MM.1S (cell line): ENCODE results near the gene MLPH.

Experiments
- DNase-seq: peaks from one replicate; pipeline ENCODE4 v3.0.0-alpha.2; 2015
- H2AFZ ChIP-seq: fragments of 300-600 bp; sonication (generic); 2 replicates; pipeline ENCODE4 v1.6.0; 2016; ENCODE audit warnings: antibody characterized with exemption, low read length
- H3F3A ChIP-seq: fragments of 300-600 bp; sonication (generic); 2 replicates; pipeline ENCODE4 v1.6.1; 2016; ENCODE audit warnings: mild to moderate bottlenecking, antibody characterized with exemption, low read length, moderate library complexity, mixed read lengths; ENCODE audit not compliant: insufficient read depth
- H3K27ac ChIP-seq: fragments of 300-600 bp; sonication (generic); 2 replicates; pipeline ENCODE4 v1.5.1; 2016; ENCODE audit warnings: mild to moderate bottlenecking, low read length
- H3K27me3 ChIP-seq: fragments of 300-600 bp; sonication (generic); replicated peaks from 2 replicates; pipeline ENCODE4 v1.6.0; 2016; ENCODE audit warnings: low read length; ENCODE audit not compliant: insufficient read depth
- H3K36me3 ChIP-seq: fragments of 300-600 bp; sonication (generic); replicated peaks from 2 replicates; pipeline ENCODE4 v1.6.1; 2016; ENCODE audit warnings: mild to moderate bottlenecking, low read length, mixed read lengths; ENCODE audit not compliant: insufficient read depth
- H3K4me1 ChIP-seq: fragments of 300-600 bp; sonication (generic); 2 replicates; pipeline ENCODE4 v1.6.1; 2016; ENCODE audit warnings: low read length, mixed read lengths
- H3K4me2 ChIP-seq: fragments of 300-600 bp; sonication (generic); 2 replicates; pipeline ENCODE4 v1.6.0; 2016; ENCODE audit warnings: low read depth, low read length
- H3K4me3 ChIP-seq: fragments of 300-600 bp; sonication (generic); 2 replicates; pipeline ENCODE4 v1.5.1; 2016; ENCODE audit warnings: low read length, mixed read lengths
- H3K79me2 ChIP-seq: fragments of 300-600 bp; sonication (generic); 2 replicates; pipeline ENCODE4 v1.6.1; 2016; ENCODE audit warnings: mixed run types, low read length, mixed read lengths
- H3K9ac ChIP-seq: fragments of 300-600 bp; sonication (generic); 2 replicates; pipeline ENCODE4 v1.6.1; 2016; ENCODE audit warnings: low read length, mixed read lengths
- H3K9me2 ChIP-seq: fragments of 300-600 bp; sonication (generic); replicated peaks from 2 replicates; pipeline ENCODE4 v1.6.1; 2016; ENCODE audit warnings: mild to moderate bottlenecking, low read length, mixed read lengths; ENCODE audit not compliant: insufficient read depth
- H3K9me3 ChIP-seq: fragments of 300-600 bp; sonication (generic); replicated peaks from 2 replicates; pipeline ENCODE4 v1.6.1; 2016; ENCODE audit warnings: mild to moderate bottlenecking, low read length, mixed read lengths; ENCODE audit not compliant: insufficient read depth
- H4K20me1 ChIP-seq: fragments of 300-600 bp; sonication (generic); 2 replicates; pipeline ENCODE4 v1.6.1; 2016; ENCODE audit warnings: mild to moderate bottlenecking, low read length, moderate library complexity, mixed read lengths; ENCODE audit not compliant: insufficient read depth
- CTCF ChIP-seq: fragments of 300-600 bp; sonication (generic); IDR thresholded peaks from 2 replicates; pipeline ENCODE4 v1.5.1; 2016; ENCODE audit warnings: antibody characterized with exemption, low read length, mixed read lengths
- EZH2 ChIP-seq: fragments of 300-600 bp; sonication (generic); optimal IDR thresholded peaks from 2 replicates; pipeline ENCODE3; 2017; ENCODE audit warnings: low read depth, mild to moderate bottlenecking, antibody characterized with exemption, low read length, mixed read lengths
- EZH2phosphoT487 ChIP-seq: fragments of 300-600 bp; sonication (generic); IDR thresholded peaks from 2 replicates; pipeline ENCODE4 v1.6.1; 2018; ENCODE audit warnings: antibody characterized with exemption, low read length

MLPH gene

GRCh38 chr2:237597196-237598145 is 110.4 kb downstream of the MLPH start:
- Histone ChIP-seq H4K20me1 (no peaks in the 10 kb centered on the region), H3K9me3 (no peaks in the 10 kb centered on the region), H3K4me3 (no peak overlapping the region), H3K4me1 (peaks cover 22% of the 10 kb centered on the region), H3K79me2 (no peaks in the 10 kb centered on the region), H3K36me3 (no peaks in the 10 kb centered on the region), H3F3A (no peaks in the 10 kb centered on the region), H2AFZ (no peak overlapping the region), H3K9me2 (no peaks in the 10 kb centered on the region), H3K4me2 (no peak overlapping the region), H3K27me3 (no peaks in the 10 kb centered on the region), H3K9ac (no peak overlapping the region), H3K27ac (no peak overlapping the region)
- no peak for DNase-seq
- TF ChIP-seq EZH2 (no peak), CTCF (no peak), EZH2phosphoT487 (no peak)

GRCh38 chr2:237598468-237599208 is 111.6 kb downstream of the MLPH start:
- Histone ChIP-seq H3K79me2 (no peaks in the 10 kb centered on the region), H2AFZ (no peak overlapping the region), H3K4me1 (peaks cover 33% of the 10 kb centered on the region), H3F3A (no peaks in the 10 kb centered on the region), H3K4me2 (no peak overlapping the region), H4K20me1 (no peaks in the 10 kb centered on the region), H3K27me3 (no peaks in the 10 kb centered on the region), H3K9me3 (no peaks in the 10 kb centered on the region), H3K9me2 (no peaks in the 10 kb centered on the region), H3K9ac (no peak overlapping the region), H3K27ac (no peak overlapping the region), H3K36me3 (no peaks in the 10 kb centered on the region), H3K4me3 (no peak overlapping the region)
- no peak for TF ChIP-seq CTCF
- no peak for DNase-seq

- H3F3A ChIP-seq: no peaks in the 10 kb centered on the region
- DNase-seq: no peak
- TF ChIP-seq EZH2: no peak
- H3K4me1 ChIP-seq: peaks cover 36% of the 10 kb centered on the region
- no peaks in the 10 kb centered on the region for H3K36me3 ChIP-seq
- H3K27ac ChIP-seq: peak overlapping the region; percentile 50; the same call in 1 of the 2 replicates
- no peaks in the 10 kb centered on the region for H3K9me2 ChIP-seq
- H3K9ac ChIP-seq: peak overlapping the region; percentile 35; the same call in 1 of the 2 replicates
- no peaks in the 10 kb centered on the region for H3K27me3 ChIP-seq
- peak overlapping the region; percentile 85 for H2AFZ ChIP-seq
- no peaks in the 10 kb centered on the region for H3K9me3 ChIP-seq
- H3K4me2 ChIP-seq: peak overlapping the region; percentile 81
- H4K20me1 ChIP-seq: no peaks in the 10 kb centered on the region
- no peaks in the 10 kb centered on the region for H3K79me2 ChIP-seq
- H3K4me3 ChIP-seq: peak overlapping the region; percentile 42
Measured at GRCh38 chr2:237599465-237600110, 112.5 kb downstream of the MLPH start.
